CD14-positive monocyte (primary cell): ENCODE results near the gene RAB3A. TPM values are rescaled to one million over a fixed set of nuclear protein-coding genes. Genes with fewer than 3 reads are reported as not detected.

Experiments used
- DNase-seq, 3 donors: peaks; one replicate each; pipeline ENCODE4 v3.0.0-alpha.2; 2011 to 2022
- H2AFZ ChIP-seq: 2 replicates; pipeline ENCODE4 v1.6.0; 2012; ENCODE audit warnings: mild to moderate bottlenecking, low read depth, low read length, inconsistent platforms; ENCODE audit not compliant: insufficient read depth, poor library complexity, severe bottlenecking
- H3K27ac ChIP-seq, 2 donors: 1 replicate in 1 of 2; 2 replicates in 1 of 2; pipeline ENCODE4 v1.5.1; 2012 to 2013; ENCODE audit warnings: low read length in 2 of 2, control low read depth in 1 of 2, inconsistent platforms in 1 of 2, low read depth in 1 of 2, mild to moderate bottlenecking in 1 of 2
- H3K27me3 ChIP-seq, 2 donors: one replicate each; pipeline versions ENCODE4 v1.6.0 to v1.6.1; 2011 to 2013; ENCODE audit warnings: low read length in 2 of 2; ENCODE audit not compliant: control insufficient read depth in 2 of 2, insufficient read depth in 2 of 2
- H3K36me3 ChIP-seq, 2 donors: replicated peaks in 1 of 2; 1 replicate in 1 of 2; 2 replicates in 1 of 2; pipeline versions ENCODE4 v1.5.1 to v1.6.1; 2012 to 2013; ENCODE audit warnings: low read length in 2 of 2, control low read depth in 1 of 2, inconsistent platforms in 1 of 2, mild to moderate bottlenecking in 1 of 2; ENCODE audit not compliant: insufficient read depth in 2 of 2, control insufficient read depth in 1 of 2
- H3K4me1 ChIP-seq, 2 donors: 1 replicate in 1 of 2; 2 replicates in 1 of 2; pipeline versions ENCODE4 v1.5.1 to v1.6.1; 2012 to 2013; ENCODE audit warnings: low read length in 2 of 2, control low read depth in 1 of 2, inconsistent platforms in 1 of 2, mild to moderate bottlenecking in 1 of 2, moderate library complexity in 1 of 2; ENCODE audit not compliant: insufficient read depth in 2 of 2, control insufficient read depth in 1 of 2
- H3K4me2 ChIP-seq: replicated peaks from 2 replicates; pipeline ENCODE3; 2012; ENCODE audit warnings: low read length, moderate library complexity, mild to moderate bottlenecking; ENCODE audit not compliant: poor library complexity, severe bottlenecking; ENCODE audit errors: extremely low read depth
- H3K4me3 ChIP-seq, 3 experiments: fragments of 200-600 bp in 1 of 3; sonication (generic) in 1 of 3; replicated peaks in 1 of 3; 1 replicate in 2 of 3; 2 replicates in 1 of 3; pipeline ENCODE4 v1.5.1; 2011 to 2013; ENCODE audit warnings: low read length in 3 of 3, mild to moderate bottlenecking in 3 of 3, control low read depth in 2 of 3, low read depth in 2 of 3, inconsistent platforms in 1 of 3, moderate library complexity in 1 of 3
- H3K79me2 ChIP-seq: 2 replicates; pipeline ENCODE4 v1.6.0; 2012; ENCODE audit warnings: mild to moderate bottlenecking, control low read depth, inconsistent platforms, low read length, moderate library complexity; ENCODE audit not compliant: insufficient read depth
- H3K9ac ChIP-seq: 2 replicates; pipeline ENCODE4 v1.6.0; 2017; ENCODE audit warnings: low read length, mild to moderate bottlenecking; ENCODE audit not compliant: insufficient read depth, poor library complexity, severe bottlenecking
- H3K9me3 ChIP-seq, 2 donors: replicated peaks in 1 of 2; 1 replicate in 1 of 2; 2 replicates in 1 of 2; pipeline versions ENCODE4 v1.5.1 to v1.6.1; 2012 to 2013; ENCODE audit warnings: low read length in 2 of 2, control low read depth in 1 of 2; ENCODE audit not compliant: control insufficient read depth in 1 of 2, insufficient read depth in 1 of 2
- H4K20me1 ChIP-seq: 2 replicates; pipeline ENCODE4 v1.6.0; 2012; ENCODE audit warnings: mild to moderate bottlenecking, low read length, control low read depth, moderate library complexity; ENCODE audit not compliant: insufficient read depth
- H3K27ac Mint-ChIP-seq, 7 donors: one replicate each; pipeline ENCODE4 v1.8.0; 2020; ENCODE audit warnings: mild to moderate bottlenecking in 7 of 7, mixed read lengths in 7 of 7, moderate library complexity in 6 of 7, inconsistent platforms in 2 of 7
- H3K27me3 Mint-ChIP-seq, 3 donors: one replicate each; pipeline ENCODE4 v1.8.0; 2021 to 2022; ENCODE audit warnings: low read depth in 3 of 3, mild to moderate bottlenecking in 3 of 3, mixed read lengths in 3 of 3, moderate library complexity in 3 of 3, inconsistent platforms in 1 of 3
- H3K36me3 Mint-ChIP-seq, 2 donors: one replicate each; pipeline ENCODE4 v1.8.0; 2020; ENCODE audit warnings: mixed read lengths in 2 of 2, inconsistent platforms in 1 of 2, mild to moderate bottlenecking in 1 of 2
- H3K4me1 Mint-ChIP-seq: one replicate; pipeline ENCODE4 v1.8.0; 2020; ENCODE audit warnings: mild to moderate bottlenecking, mixed read lengths
- H3K4me3 Mint-ChIP-seq, 2 donors: one replicate each; pipeline ENCODE4 v1.8.0; 2020; ENCODE audit warnings: mild to moderate bottlenecking in 2 of 2, mixed read lengths in 2 of 2, moderate library complexity in 1 of 2
- H3K9me3 Mint-ChIP-seq, 7 donors: one replicate each; pipeline ENCODE4 v1.8.0; 2020 to 2022; ENCODE audit warnings: mixed read lengths in 7 of 7, mild to moderate bottlenecking in 6 of 7, moderate library complexity in 6 of 7, inconsistent platforms in 2 of 7
- CTCF ChIP-seq: fragments of 200-600 bp; IDR thresholded peaks from one replicate; pipeline ENCODE4 v1.8.0; 2022; ENCODE audit warnings: antibody characterized with exemption, mild to moderate bottlenecking
- WGBS: methylation state at CpG from one replicate; pipeline ENCODE4 v1.1.5; 2013; ENCODE audit warnings: missing lambda C conversion rate; ENCODE audit not compliant: insufficient coverage; 5-methylcytosine and 5-hydroxymethylcytosine counted together
- intact Hi-C, 2 donors: fragments of 100-400 bp; cut with micrococcal nuclease; formaldehyde crosslinking; loops; one replicate each; pipeline versions ENCODE4 v1.15.0 to v1.15.1; 2023
- polyA plus RNA-seq, 3 donors: library from polyadenylated mRNA; depleted of rRNA in 1 of 3; unstranded in 2 of 3; stranded (reverse) in 1 of 3; fragments of 300-500 nt in 2 of 3; fragments of >200 nt in 1 of 3; fragmentation: Illumina TruSeq in 2 of 3; gene quantifications; 1 replicate in 2 of 3; 2 replicates in 1 of 3; pipeline ENCODE4 v1.2.3, GENCODE V29; 2012 to 2021

RAB3A gene
- polyA plus RNA-seq, 3 donors = 0.55 to 8.7 (median 0.56) TPM

- H3K27me3 Mint-ChIP-seq = peaks cover 5 to 27% (median 10%) of the 10 kb centered on the region in 3 donors
- H2AFZ ChIP-seq = no peak overlapping the region
- H3K27ac ChIP-seq = no peak overlapping the region
- DNase-seq = no peak
- H3K4me3 ChIP-seq = no peak overlapping the region
- no peaks in the 10 kb centered on the region for H3K79me2 ChIP-seq
- peaks cover 20 to 25% of the 10 kb centered on the region in 2 donors for H3K4me1 ChIP-seq
- no peaks in the 10 kb centered on the region for H3K9me3 ChIP-seq
- H4K20me1 ChIP-seq = no peaks in the 10 kb centered on the region
- no peak for TF ChIP-seq CTCF
- H3K4me3 Mint-ChIP-seq = no peak overlapping the region
- WGBS = 76% methylated on average over 3 of the region's 7 CpGs
- H3K9me3 Mint-ChIP-seq = no peaks in the 10 kb centered on the region
- no peak overlapping the region for H3K4me2 ChIP-seq
- no peaks in the 10 kb centered on the region for H3K36me3 Mint-ChIP-seq
- H3K36me3 ChIP-seq = no peaks in the 10 kb centered on the region
- H3K27ac Mint-ChIP-seq = no peak overlapping the region
- peaks cover 0 to 2% of the 10 kb centered on the region in 2 donors for H3K27me3 ChIP-seq
- peaks cover 21% of the 10 kb centered on the region for H3K4me1 Mint-ChIP-seq
- intact Hi-C loops = loop anchor here (2.0 to 10.0 kb wide), 5 partner anchors 140 to 240 kb away; no protein-coding TSS in a partner anchor
- no peak overlapping the region for H3K9ac ChIP-seq
These were observed 48.5 kb upstream of the RAB3A start for GRCh38 chr19:18252370-18252717.

- Histone ChIP-seq H3K79me2 (no peaks in the 10 kb centered on the region), H3K9ac (no peak overlapping the region), H3K4me2 (no peak overlapping the region), H3K9me3 (no peaks in the 10 kb centered on the region), H3K4me3 (no peak overlapping the region), H3K36me3 (no peaks in the 10 kb centered on the region), H2AFZ (no peak overlapping the region), H4K20me1 (no peaks in the 10 kb centered on the region), H3K27me3 (peaks cover 0 to 2% of the 10 kb centered on the region in 2 donors), H3K4me1 (peaks cover 20 to 25% of the 10 kb centered on the region in 2 donors), H3K27ac (no peak overlapping the region)
- intact Hi-C loops = loop anchor here (1.0 to 10.0 kb wide), 6 partner anchors 43 to 239 kb away; no protein-coding TSS in a partner anchor
- no peaks in the 10 kb centered on the region for H3K36me3 Mint-ChIP-seq
- DNase-seq = peak; percentile 56 to 77 (median 76)
- peak; percentile 84 for TF ChIP-seq CTCF
- H3K27ac Mint-ChIP-seq = peak overlapping the region in 1 of 7 donors; percentile 42
- H3K4me3 Mint-ChIP-seq = peak overlapping the region in 1 of 2 donors; percentile 16
- peaks cover 21% of the 10 kb centered on the region for H3K4me1 Mint-ChIP-seq
- no peaks in the 10 kb centered on the region for H3K9me3 Mint-ChIP-seq
- WGBS = 21% methylated on average over 11 of the region's 23 CpGs
- H3K27me3 Mint-ChIP-seq = peaks cover 5 to 27% (median 10%) of the 10 kb centered on the region in 3 donors
These were observed 47.9 kb upstream of the RAB3A start for GRCh38 chr19:18251587-18252369.
